Measurements from ENCODE around the gene MAST4.

Gene MAST4

DNA sequence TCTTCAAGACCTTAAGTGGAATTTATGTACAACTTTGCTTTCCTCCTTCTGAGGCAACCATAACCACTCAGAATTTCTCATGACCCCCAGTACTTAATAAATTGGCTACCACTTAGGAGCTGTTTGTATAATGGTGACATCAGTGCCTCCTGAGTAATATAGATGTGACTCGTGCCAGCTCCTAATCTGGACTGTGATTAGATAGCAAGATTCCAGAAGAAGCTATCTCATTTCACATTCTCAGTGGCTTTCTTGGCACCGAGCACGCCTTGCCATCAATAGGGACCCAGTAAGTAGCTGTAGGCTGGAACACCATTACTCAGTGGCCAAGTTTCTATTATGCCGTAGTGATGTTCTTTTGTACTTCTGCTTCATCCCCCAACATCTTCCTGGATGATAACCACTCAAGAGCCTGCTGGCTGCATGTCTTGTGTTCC, 371.7 kb downstream of the MAST4 start:
- DNase-seq (ENCODE audit: low read depth): no peak
- no peak overlapping the region for H3K4me3 ChIP-seq (ENCODE audit: low read depth, low read length)

DNA sequence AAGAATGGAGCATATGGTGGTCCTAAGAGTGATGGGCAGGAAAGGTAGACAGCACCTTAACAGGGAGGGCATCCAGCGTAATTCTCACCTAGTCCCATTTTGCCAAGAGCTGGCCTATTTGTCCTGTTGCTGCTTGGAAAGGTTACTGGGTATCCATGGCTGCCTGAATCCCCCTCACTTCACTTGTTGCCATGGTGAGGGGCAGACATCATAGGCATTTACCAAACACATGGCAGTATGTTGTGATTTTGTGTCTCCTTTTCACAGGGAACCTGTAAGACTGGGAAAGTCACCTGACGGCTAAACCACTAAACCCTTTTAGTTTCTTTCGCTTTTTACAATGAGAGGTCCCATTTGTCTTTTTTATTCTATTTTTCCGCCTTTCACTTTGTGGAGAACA, 373.3 kb downstream of the MAST4 start:
- H3K4me3 ChIP-seq (ENCODE audit: low read depth, low read length): no peak overlapping the region
- no peak for DNase-seq (ENCODE audit: low read depth)
- TF ChIP-seq, protein P1, sequence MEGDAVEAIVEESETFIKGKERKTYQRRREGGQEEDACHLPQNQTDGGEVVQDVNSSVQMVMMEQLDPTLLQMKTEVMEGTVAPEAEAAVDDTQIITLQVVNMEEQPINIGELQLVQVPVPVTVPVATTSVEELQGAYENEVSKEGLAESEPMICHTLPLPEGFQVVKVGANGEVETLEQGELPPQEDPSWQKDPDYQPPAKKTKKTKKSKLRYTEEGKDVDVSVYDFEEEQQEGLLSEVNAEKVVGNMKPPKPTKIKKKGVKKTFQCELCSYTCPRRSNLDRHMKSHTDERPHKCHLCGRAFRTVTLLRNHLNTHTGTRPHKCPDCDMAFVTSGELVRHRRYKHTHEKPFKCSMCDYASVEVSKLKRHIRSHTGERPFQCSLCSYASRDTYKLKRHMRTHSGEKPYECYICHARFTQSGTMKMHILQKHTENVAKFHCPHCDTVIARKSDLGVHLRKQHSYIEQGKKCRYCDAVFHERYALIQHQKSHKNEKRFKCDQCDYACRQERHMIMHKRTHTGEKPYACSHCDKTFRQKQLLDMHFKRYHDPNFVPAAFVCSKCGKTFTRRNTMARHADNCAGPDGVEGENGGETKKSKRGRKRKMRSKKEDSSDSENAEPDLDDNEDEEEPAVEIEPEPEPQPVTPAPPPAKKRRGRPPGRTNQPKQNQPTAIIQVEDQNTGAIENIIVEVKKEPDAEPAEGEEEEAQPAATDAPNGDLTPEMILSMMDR (conservative IDR thresholded peaks at IDR 0.05; ENCODE audit: low read depth, low read length): no peak

More for the DNA sequence above, 371.7 kb downstream of the MAST4 start:
- TF ChIP-seq, protein P1 (conservative IDR thresholded peaks at IDR 0.05; ENCODE audit: low read depth, low read length): no peak

DNA sequence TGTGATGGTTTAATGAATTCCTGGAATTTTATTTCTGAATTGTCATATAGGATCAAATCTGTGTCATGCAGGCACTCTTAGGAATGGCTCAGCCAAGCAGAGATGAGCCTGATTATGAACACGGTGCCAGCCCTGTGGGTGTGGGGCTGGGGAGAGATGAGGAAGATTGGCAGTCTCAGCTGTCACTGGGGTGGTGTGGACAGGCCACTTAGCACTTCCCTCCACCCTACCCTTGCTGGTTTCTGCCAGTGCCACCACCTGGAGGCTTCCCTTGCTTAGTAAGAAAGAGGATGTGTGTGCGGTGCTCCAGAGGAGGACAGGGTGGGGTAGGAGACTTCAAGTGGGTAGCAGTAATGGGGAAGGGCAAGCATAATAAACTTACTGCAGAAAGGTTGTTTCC, 373.8 kb downstream of the MAST4 start:
- TF ChIP-seq, protein P1 (conservative IDR thresholded peaks at IDR 0.05; ENCODE audit: low read depth, low read length): no peak
- H3K4me3 ChIP-seq (ENCODE audit: low read depth, low read length): no peak overlapping the region
- no peak for DNase-seq (ENCODE audit: low read depth)

DNA sequence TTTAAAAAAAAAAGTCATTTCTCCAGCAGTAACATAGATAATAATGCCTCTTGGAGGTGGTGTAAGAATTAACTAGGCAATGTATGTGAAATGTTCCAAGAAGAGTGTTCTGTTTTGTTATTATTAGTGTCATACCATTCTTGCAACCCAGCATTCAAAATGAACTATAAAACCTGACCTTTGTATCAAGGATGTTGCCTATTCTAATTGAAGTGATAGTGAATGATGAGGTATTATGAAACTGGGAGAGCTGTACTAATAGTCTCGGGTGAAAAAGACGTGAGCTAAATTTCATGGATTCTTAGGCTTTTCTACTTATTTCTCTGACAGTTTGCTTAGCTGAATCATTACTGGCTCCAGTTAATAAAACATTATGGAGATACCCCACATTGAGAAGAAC, 375.8 kb downstream of the MAST4 start:
- no peak overlapping the region for H3K4me3 ChIP-seq (ENCODE audit: low read depth, low read length)
- DNase-seq (ENCODE audit: low read depth): no peak
- TF ChIP-seq, protein P1 (conservative IDR thresholded peaks at IDR 0.05; ENCODE audit: low read depth, low read length): no peak

DNA sequence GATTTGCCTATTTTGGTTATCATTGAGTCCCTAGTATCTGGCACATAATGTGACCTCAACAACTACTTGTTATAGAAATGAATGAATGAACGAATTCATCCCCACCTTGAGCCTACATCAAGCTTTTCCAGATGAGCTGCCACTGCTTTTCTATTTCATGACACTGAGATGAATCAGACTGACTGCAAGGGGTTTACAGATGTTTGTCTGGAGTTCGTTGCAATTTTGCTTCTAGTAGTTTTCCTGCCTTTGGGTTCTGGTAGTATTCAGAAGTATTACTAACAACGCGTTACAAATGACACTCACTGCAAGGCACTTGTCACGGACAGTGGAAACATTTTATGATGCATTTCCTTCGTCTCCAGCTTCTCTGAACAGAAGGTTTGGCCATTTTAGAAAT, 378.1 kb downstream of the MAST4 start:
- no peak overlapping the region for H3K4me3 ChIP-seq (ENCODE audit: low read depth, low read length)
- no peak for DNase-seq (ENCODE audit: low read depth)
- TF ChIP-seq, protein P1 (conservative IDR thresholded peaks at IDR 0.05; ENCODE audit: low read depth, low read length): no peak

DNA sequence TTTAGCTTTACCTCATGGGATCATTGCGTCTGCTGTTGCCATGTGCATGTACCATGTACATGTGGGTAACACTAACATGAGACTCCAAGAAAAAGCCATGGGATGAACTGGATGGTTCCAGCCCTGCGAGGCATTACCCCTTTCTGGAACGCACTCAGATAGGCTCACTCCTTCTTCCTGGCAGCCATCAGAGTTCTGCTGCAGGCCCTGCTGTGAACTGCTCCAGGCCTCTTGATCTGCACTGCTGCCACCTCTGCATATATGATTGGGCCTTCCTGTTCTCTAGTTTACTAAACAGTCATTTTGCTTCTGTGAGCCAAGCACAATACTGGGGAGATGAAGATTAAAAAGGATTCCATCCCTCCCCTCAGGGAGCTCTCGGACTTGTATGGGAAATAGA, 379.9 kb downstream of the MAST4 start:
- DNase-seq (ENCODE audit: low read depth): no peak
- TF ChIP-seq, protein P1 (conservative IDR thresholded peaks at IDR 0.05; ENCODE audit: low read depth, low read length): no peak
- no peak overlapping the region for H3K4me3 ChIP-seq (ENCODE audit: low read depth, low read length)

DNA sequence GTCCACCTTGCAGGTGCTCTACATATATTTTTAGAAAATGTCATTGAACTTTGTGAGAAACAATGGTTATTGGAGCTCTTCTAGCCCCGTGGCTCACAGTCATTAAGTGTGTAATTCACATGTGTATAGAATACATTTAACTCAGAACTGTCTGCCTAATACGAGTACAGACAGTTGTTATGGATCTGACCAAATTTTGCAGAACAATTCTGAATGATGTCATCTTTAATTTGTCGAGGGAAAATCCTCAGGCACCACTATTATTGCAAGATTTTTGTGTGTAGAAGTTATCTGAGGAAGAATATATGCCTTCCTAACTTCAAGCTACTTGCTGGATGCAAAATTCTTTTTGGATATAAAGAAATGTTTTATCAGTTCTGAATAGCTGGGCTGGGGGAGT, 383.5 kb downstream of the MAST4 start:
- no peak overlapping the region for H3K4me3 ChIP-seq (ENCODE audit: low read depth, low read length)
- DNase-seq (ENCODE audit: low read depth): no peak
- TF ChIP-seq, protein P1 (conservative IDR thresholded peaks at IDR 0.05; ENCODE audit: low read depth, low read length): no peak

All from choroid plexus epithelial cell (primary cell).